Breast epithelium (tissue), 3 donors: ENCODE results near the gene CLEC2B.

Experiments
- CTCF ChIP-seq, 3 donors: fragments of 450-650 bp; IDR thresholded peaks; one replicate each; pipeline ENCODE4 v1.5.1; 2016 to 2017; ENCODE audit warnings: antibody characterized with exemption in 3 of 3, mild to moderate bottlenecking in 3 of 3, moderate library complexity in 3 of 3
- POLR2A ChIP-seq: fragments of 450-650 bp; IDR thresholded peaks from one replicate; pipeline ENCODE4 v1.6.1; 2016; ENCODE audit warnings: antibody characterized with exemption, mild to moderate bottlenecking, moderate library complexity
- POLR2AphosphoS5 ChIP-seq, 3 donors: sonication (generic); formaldehyde crosslinking; IDR thresholded peaks; one replicate each; pipeline ENCODE4 v1.6.1; 2017; ENCODE audit warnings: antibody characterized with exemption in 3 of 3

DNA sequence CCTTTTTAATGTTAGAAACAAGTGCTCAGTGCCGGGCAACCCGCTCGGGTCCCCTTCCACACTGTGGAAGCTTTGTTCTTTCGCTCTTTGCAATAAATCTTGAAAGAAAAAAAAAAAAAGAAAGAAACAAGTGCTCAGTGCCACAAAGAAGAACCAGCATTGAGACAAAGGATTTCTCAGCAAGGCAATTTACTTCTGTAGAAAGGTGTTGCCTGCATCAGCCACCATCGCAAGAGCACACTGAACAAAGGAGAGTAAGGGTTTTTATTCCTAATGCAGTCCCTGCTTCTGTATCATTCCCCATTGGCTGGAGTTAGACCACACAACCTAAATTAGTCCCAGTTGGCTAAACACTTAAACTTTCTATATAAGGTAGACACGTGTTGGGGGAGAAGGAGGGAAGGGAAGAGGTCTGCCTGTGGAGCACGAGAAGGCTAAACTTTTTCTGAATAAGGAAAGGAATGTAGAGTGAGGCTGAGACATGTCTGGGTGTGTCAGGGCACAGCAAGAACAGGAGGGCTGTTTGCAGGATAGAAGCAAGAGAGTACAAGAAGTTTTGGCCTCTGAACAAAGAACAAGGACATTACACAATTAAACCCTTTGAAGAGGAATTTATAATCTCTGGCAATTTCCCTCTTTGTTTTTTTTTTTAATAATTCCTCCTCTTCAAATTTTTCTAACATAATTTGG is 33.5 kb upstream of the CLEC2B start:
- no peak for TF ChIP-seq CTCF (IDR thresholded peaks at IDR 0.05)
- no peak for TF ChIP-seq POLR2A
- TF ChIP-seq POLR2AphosphoS5 (IDR thresholded peaks at IDR 0.05) = no peak
